HEK293 (cell line): ENCODE data around the gene CTTN.

Experiments
- HOXA7 ChIP-seq: sonication (generic); formaldehyde crosslinking; IDR thresholded peaks from 2 replicates; pipeline ENCODE4 v1.8.1; 2022; ENCODE audit warnings: missing genetic modification reagents, borderline replicate concordance
- KLF7 ChIP-seq: fragments of 450-650 bp; formaldehyde crosslinking; IDR thresholded peaks from 2 replicates; pipeline ENCODE4 v1.5.1; 2016; ENCODE audit warnings: missing biosample characterization, missing genetic modification characterization, borderline replicate concordance
- SP7 ChIP-seq: fragments of 450-650 bp; formaldehyde crosslinking; IDR thresholded peaks from 2 replicates; pipeline ENCODE4 v1.5.1; 2016; ENCODE audit warnings: missing biosample characterization, missing genetic modification characterization
- YY2 ChIP-seq: fragments of 450-650 bp; formaldehyde crosslinking; IDR thresholded peaks from 2 replicates; pipeline ENCODE4 v1.5.1; 2016; ENCODE audit warnings: missing biosample characterization, missing genetic modification characterization

- TF ChIP-seq SP7 (tag by site-specific recombination) (no peak), HOXA7 (CRISPR knock-in tag) (no peak), KLF7 (tag by site-specific recombination) (no peak), YY2 (tag by site-specific recombination) (no peak)
Measured at GRCh38 chr11:70482529-70482917, 84.2 kb downstream of the CTTN start.
